CD4-positive, CD25-positive, alpha-beta regulatory T cell (primary cell): Measurements from ENCODE around the gene SEMA4G. TPM values are rescaled to one million over a fixed set of nuclear protein-coding genes. Genes with fewer than 3 reads are reported as not detected.
A peak's percentile ranks its signal among the peaks of the same experiment; 100 is the strongest.

Source experiments
- ATAC-seq, 2 donors: fragments of 150-1000 bp; cut with Tn5 transposase; one replicate each; pipeline ENCODE4 v1.10.0; 2021; ENCODE audit warnings: low read depth in 2 of 2, moderate number of reproducible peaks in 2 of 2, moderate library complexity in 1 of 2
- DNase-seq, 3 donors: peaks; one replicate each; pipeline versions ENCODE4 v3.0.0 to v3.0.0-alpha.2; 2012 to 2022; ENCODE audit warnings: mixed read lengths in 1 of 3
- H3K27ac ChIP-seq: one replicate; pipeline ENCODE4 v1.7.0; 2013; ENCODE audit warnings: mild to moderate bottlenecking, low read length; ENCODE audit not compliant: insufficient read depth, poor library complexity, severe bottlenecking
- H3K27me3 ChIP-seq: one replicate; pipeline ENCODE4 v1.7.0; 2013; ENCODE audit warnings: low read length; ENCODE audit not compliant: control insufficient read depth, insufficient read depth
- H3K36me3 ChIP-seq: one replicate; pipeline ENCODE4 v1.7.0; 2013; ENCODE audit warnings: mild to moderate bottlenecking, low read length, moderate library complexity; ENCODE audit not compliant: control insufficient read depth, insufficient read depth
- H3K4me1 ChIP-seq: 2 replicates; pipeline ENCODE4 v1.7.0; 2013; ENCODE audit warnings: mild to moderate bottlenecking, low read length; ENCODE audit not compliant: insufficient read depth, control insufficient read depth, poor library complexity, severe bottlenecking
- H3K4me3 ChIP-seq: one replicate; pipeline ENCODE4 v1.7.0; 2013; ENCODE audit warnings: low read depth, mild to moderate bottlenecking, low read length, moderate library complexity
- H3K9me3 ChIP-seq, 2 experiments: 1 replicate in 1 of 2; 2 replicates in 1 of 2; pipeline ENCODE4 v1.7.0; 2013; ENCODE audit warnings: low read length in 2 of 2, mild to moderate bottlenecking in 1 of 2, moderate library complexity in 1 of 2; ENCODE audit not compliant: control insufficient read depth in 2 of 2
- H3K27ac Mint-ChIP-seq, 3 donors: one replicate each; pipeline ENCODE4 v1.8.0; 2020 to 2022; ENCODE audit warnings: mild to moderate bottlenecking in 3 of 3, mixed read lengths in 3 of 3, moderate library complexity in 2 of 3
- H3K27me3 Mint-ChIP-seq: one replicate; pipeline ENCODE4 v1.8.0; 2022; ENCODE audit warnings: mild to moderate bottlenecking, mixed read lengths
- H3K36me3 Mint-ChIP-seq: one replicate; pipeline ENCODE4 v1.8.0; 2020; ENCODE audit warnings: mixed read lengths
- H3K4me1 Mint-ChIP-seq, 4 donors: one replicate each; pipeline ENCODE4 v1.8.0; 2020 to 2022; ENCODE audit warnings: mixed read lengths in 4 of 4, mild to moderate bottlenecking in 1 of 4
- H3K4me3 Mint-ChIP-seq, 4 donors: one replicate each; pipeline ENCODE4 v1.8.0; 2020 to 2022; ENCODE audit warnings: mild to moderate bottlenecking in 4 of 4, mixed read lengths in 4 of 4, moderate library complexity in 3 of 4
- H3K9me3 Mint-ChIP-seq, 7 donors: one replicate each; pipeline ENCODE4 v1.8.0; 2020 to 2022; ENCODE audit warnings: mixed read lengths in 7 of 7, mild to moderate bottlenecking in 3 of 7, moderate library complexity in 2 of 7
- polyA plus RNA-seq, 4 donors: library from polyadenylated mRNA; unstranded; fragments of 300-500 nt; fragmentation: Illumina TruSeq; gene quantifications; one replicate each; pipeline ENCODE4 v1.2.3, GENCODE V29; 2021
- total RNA-seq: library from RNA; stranded (reverse); gene quantifications from one replicate; pipeline ENCODE4 v1.2.3, GENCODE V29; 2022

The SEMA4G gene
- total and polyA plus RNA-seq, 5 donors from 2014 or later, result 0.61 to 1.1 TPM; not detected in 3

DNA sequence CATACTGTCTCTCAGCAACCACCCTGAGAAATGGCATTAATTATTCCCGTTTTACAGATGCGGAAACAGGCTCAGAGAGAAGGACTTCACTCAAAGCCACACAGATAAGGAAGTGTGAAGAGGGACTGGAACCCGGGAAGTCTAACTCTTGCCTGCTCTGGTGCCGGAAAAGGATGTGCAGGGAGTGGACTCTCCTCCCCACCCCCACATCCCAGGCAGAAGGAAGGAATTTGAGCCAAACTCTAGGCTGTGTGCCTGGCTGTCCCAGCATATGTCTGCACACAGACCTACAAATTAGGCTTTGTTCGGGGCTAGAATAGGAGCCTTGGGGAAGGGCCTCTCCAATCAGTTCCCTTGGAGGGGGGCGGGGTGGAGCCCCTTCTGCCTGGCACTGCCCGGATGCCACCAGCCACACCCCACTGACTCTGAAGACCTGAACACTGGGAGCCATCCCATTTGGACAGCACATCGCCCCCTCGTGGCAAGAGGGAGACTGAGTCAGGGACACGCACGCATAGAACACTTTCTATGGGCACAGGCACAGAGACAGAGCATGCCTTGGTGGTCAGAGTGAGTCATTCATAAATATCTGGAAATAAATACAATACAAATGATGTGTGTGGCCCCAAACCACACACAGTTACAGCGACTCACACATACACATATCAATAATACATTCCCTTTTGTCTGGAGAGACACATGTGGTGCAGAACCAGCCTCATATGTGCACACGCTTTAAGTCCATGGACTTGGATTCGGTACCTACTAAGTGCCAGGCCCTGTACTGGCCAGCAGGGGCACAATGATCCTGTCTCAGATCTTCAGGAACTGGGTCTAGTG, 43.4 kb downstream of the SEMA4G start:
- H3K4me1 Mint-ChIP-seq, result peaks cover 4 to 17% (median 12%) of the 10 kb centered on the region in 4 donors
- Histone ChIP-seq H3K36me3 (no peaks in the 10 kb centered on the region), H3K9me3 (no peaks in the 10 kb centered on the region), H3K27me3 (peaks cover 10% of the 10 kb centered on the region), H3K27ac (no peak overlapping the region), H3K4me1 (peaks cover 9% of the 10 kb centered on the region), H3K4me3 (no peak overlapping the region)
- no peak overlapping the region for H3K4me3 Mint-ChIP-seq
- H3K27me3 Mint-ChIP-seq, result peaks cover 24% of the 10 kb centered on the region
- no peaks in the 10 kb centered on the region for H3K9me3 Mint-ChIP-seq
- H3K36me3 Mint-ChIP-seq, result no peaks in the 10 kb centered on the region
- DNase-seq (peak; percentile 60 to 83 (median 70)), ATAC-seq (peak; percentile 84 to 91)
- H3K27ac Mint-ChIP-seq, result peak overlapping the region in 1 of 3 donors; percentile 30

DNA sequence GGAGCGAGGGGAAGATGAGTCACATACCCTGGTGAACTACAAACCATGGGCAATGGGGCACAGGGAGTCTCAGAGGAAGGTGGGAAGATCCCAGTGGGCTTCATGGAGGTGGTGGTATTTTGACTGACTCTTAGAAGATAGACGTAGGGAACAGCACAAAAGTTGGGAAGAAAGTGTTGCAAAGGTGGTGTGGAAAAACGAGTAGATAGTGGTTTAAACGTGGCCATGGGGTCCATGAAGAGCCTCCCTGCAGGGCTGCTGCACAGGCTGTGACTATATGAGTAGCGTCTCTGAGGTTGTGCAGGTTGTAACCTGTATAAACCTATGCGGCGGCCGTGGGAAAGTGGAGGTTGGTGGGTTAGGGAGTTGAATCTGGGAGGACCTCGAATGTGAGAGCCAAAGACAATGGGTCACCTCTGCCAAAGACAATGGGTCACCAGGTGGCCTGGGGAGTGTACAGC, 44.1 kb downstream of the SEMA4G start:
- Histone ChIP-seq H3K4me1 (peaks cover 9% of the 10 kb centered on the region), H3K27me3 (peaks cover 10% of the 10 kb centered on the region), H3K36me3 (no peaks in the 10 kb centered on the region), H3K27ac (no peak overlapping the region), H3K4me3 (no peak overlapping the region), H3K9me3 (no peaks in the 10 kb centered on the region)
- Mint-ChIP-seq H3K9me3 (peaks cover 0 to 1% (median 0%) of the 10 kb centered on the region in 7 donors), H3K4me1 (peaks cover 4 to 18% (median 12%) of the 10 kb centered on the region in 4 donors), H3K27ac (peak overlapping the region in 1 of 3 donors; percentile 30), H3K4me3 (no peak overlapping the region), H3K27me3 (peaks cover 28% of the 10 kb centered on the region), H3K36me3 (no peaks in the 10 kb centered on the region)
- no peak for ATAC-seq
- DNase-seq, result no peak

DNA sequence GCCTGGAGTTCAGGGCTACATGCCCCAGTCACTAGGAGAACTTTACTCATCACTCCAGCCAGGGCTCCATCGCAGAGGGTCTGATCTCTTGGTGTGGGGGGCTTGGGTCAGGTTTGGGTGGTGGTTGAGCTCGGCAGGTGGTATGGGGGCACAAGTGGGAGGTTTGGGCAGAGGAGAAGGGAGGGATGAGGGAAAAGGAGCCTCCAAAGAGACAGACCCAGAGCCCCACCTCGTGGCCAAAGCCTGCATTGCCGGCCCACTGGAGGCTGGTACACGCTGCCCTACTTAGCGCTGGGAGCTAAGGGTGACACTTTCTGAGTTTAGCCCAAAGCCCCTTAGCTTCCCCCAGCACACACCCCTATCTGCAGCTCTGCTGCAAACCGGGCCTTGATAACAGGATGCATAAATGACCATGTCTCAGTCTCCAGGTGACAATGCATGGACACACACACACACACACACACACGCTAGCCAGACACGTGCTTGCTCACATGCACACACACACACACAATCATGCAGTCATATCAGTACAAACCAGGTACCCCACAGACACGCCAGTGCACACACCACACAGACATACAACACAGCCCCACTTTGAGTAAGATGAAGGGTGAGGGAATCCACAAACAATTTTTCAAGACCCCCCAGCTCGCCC, 45.1 kb downstream of the SEMA4G start:
- H3K27ac ChIP-seq, result no peak overlapping the region
- peak in 1 of 2 donors; percentile 55 for ATAC-seq
- Mint-ChIP-seq H3K27me3 (peaks cover 35% of the 10 kb centered on the region), H3K9me3 (peaks cover 0 to 1% (median 0%) of the 10 kb centered on the region in 7 donors), H3K36me3 (no peaks in the 10 kb centered on the region), H3K27ac (peak overlapping the region in 2 of 3 donors; percentile 32 to 77), H3K4me3 (no peak overlapping the region), H3K4me1 (peaks cover 4 to 20% (median 12%) of the 10 kb centered on the region in 4 donors)
- no peaks in the 10 kb centered on the region for H3K9me3 ChIP-seq
- peaks cover 13% of the 10 kb centered on the region for H3K27me3 ChIP-seq
- H3K4me1 ChIP-seq, result peaks cover 9% of the 10 kb centered on the region
- H3K4me3 ChIP-seq, result no peak overlapping the region
- no peaks in the 10 kb centered on the region for H3K36me3 ChIP-seq
- peak; percentile 61 to 72 (median 62) for DNase-seq

DNA sequence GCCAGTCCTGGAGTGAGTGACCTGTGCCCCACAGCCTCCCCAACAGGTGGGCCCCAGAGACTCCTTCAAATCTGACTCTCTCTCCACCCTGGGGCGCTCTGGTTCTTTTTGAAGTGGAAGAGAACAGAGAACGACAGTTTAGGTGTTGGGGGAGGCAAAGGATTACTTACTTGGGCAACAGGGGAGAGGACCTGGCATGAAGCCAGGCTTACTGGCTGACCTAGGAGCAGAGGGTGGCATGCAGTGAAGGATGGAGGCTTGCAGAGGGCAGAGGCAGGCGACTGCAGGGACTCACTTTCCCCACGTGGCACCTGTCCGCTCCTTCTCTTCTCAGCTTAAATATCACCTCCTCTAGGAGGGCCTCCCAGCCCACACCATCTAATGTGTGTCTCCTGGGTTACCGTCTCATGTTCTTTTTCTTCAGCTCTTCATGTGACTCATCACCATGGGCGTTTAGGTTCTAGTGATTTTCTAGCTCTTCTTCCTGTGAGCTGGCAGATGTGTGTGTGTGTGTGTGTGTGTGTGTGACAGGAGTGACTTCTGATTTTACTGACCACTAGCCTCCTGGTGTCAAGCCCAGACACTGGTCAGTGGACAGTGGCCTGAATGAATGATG, 45.8 kb downstream of the SEMA4G start:
- Mint-ChIP-seq H3K27ac (no peak overlapping the region), H3K4me3 (no peak overlapping the region), H3K36me3 (no peaks in the 10 kb centered on the region), H3K9me3 (peaks cover 0 to 1% (median 0%) of the 10 kb centered on the region in 7 donors), H3K27me3 (peaks cover 39% of the 10 kb centered on the region), H3K4me1 (peaks cover 4 to 22% (median 12%) of the 10 kb centered on the region in 4 donors)
- no peak overlapping the region for H3K27ac ChIP-seq
- no peaks in the 10 kb centered on the region for H3K36me3 ChIP-seq
- DNase-seq (no peak), ATAC-seq (no peak)
- no peak overlapping the region for H3K4me3 ChIP-seq
- peaks cover 9% of the 10 kb centered on the region for H3K4me1 ChIP-seq
- H3K9me3 ChIP-seq, result no peaks in the 10 kb centered on the region
- H3K27me3 ChIP-seq, result peaks cover 13% of the 10 kb centered on the region

DNA sequence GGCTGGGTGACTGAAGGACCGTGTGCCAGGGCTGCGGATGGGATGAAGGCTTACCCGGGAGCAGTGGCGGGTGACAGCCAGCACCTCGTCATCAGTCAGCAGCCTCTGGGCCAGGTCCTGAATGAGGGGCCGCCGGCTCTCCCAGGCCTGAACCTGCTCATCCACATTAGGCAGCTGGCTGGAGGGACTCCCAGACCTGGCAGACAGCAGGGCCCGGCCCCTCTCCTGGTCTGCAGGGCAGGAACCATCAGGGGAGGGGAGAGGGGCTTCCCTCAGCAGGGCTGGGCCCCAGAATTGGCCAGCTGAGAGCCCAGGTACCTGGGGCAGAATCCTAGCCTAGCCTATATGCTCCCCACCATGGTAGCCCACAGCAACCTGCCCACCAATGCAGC, 46.3 kb downstream of the SEMA4G start:
- peaks cover 39% of the 10 kb centered on the region for H3K27me3 Mint-ChIP-seq
- no peak overlapping the region for H3K27ac ChIP-seq
- no peaks in the 10 kb centered on the region for H3K9me3 ChIP-seq
- no peak overlapping the region for H3K4me3 Mint-ChIP-seq
- peaks cover 0 to 1% (median 0%) of the 10 kb centered on the region in 7 donors for H3K9me3 Mint-ChIP-seq
- H3K36me3 Mint-ChIP-seq, result no peaks in the 10 kb centered on the region
- ATAC-seq, result no peak
- peaks cover 13% of the 10 kb centered on the region for H3K27me3 ChIP-seq
- H3K4me1 Mint-ChIP-seq, result peaks cover 4 to 22% (median 12%) of the 10 kb centered on the region in 4 donors
- DNase-seq, result no peak
- H3K36me3 ChIP-seq, result no peaks in the 10 kb centered on the region
- no peak overlapping the region for H3K4me3 ChIP-seq
- H3K4me1 ChIP-seq, result peaks cover 9% of the 10 kb centered on the region
- no peak overlapping the region for H3K27ac Mint-ChIP-seq

DNA sequence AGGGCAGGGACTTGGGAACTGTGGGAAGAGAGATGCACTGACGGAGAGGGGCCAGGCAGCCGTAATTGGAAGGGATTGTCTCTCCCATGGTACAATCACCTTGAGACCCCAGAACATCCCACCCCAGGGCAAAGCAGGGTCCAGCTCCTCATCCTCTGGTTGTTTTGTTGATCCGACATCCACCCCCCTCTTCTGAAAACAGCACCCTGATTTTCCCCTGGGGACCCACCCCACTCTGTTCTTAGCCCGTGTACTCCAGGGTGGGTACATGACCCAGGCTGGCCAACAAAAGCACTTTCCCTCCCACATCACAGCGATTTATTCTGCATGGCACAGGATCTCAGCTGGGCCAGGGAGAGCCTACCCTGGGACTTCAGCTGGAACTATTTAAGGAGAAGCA, 47.5 kb downstream of the SEMA4G start:
- Histone ChIP-seq H3K27me3 (peaks cover 13% of the 10 kb centered on the region), H3K9me3 (no peaks in the 10 kb centered on the region), H3K4me3 (no peak overlapping the region), H3K4me1 (peaks cover 9% of the 10 kb centered on the region), H3K36me3 (no peaks in the 10 kb centered on the region), H3K27ac (no peak overlapping the region)
- ATAC-seq, result no peak
- Mint-ChIP-seq H3K27me3 (peaks cover 43% of the 10 kb centered on the region), H3K4me1 (peaks cover 4 to 22% (median 12%) of the 10 kb centered on the region in 4 donors), H3K36me3 (no peaks in the 10 kb centered on the region), H3K27ac (no peak overlapping the region), H3K4me3 (no peak overlapping the region), H3K9me3 (peaks cover 0 to 1% (median 0%) of the 10 kb centered on the region in 7 donors)
- no peak for DNase-seq

DNA sequence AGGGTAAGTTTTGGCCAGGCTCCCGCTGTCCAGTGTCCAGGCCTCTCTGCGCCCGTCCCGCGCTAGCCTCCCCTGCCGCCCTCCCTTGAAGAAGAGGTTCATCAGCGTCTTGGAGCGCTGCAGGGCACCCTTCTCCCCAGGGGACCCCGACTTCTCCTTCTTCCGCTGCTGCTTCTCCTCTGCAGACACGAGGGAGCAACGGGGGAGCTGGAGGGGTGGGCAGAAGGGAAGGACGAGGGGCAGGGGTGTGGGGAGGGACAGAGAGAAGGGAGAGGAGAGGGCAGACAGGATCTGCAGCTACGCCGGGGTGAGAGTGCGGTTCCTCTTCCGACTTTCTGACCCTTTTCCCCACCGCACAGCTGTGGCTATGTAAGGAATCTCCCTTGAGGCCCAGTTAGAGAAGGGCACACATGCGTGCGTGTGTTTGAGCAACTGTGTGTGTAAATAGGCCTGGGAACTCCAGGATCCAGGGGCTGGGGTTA, 48.9 kb downstream of the SEMA4G start:
- Mint-ChIP-seq H3K4me3 (no peak overlapping the region), H3K9me3 (peaks cover 0 to 1% (median 0%) of the 10 kb centered on the region in 7 donors), H3K4me1 (peaks cover under 1 to 14% (median 6%) of the 10 kb centered on the region in 4 donors), H3K27ac (no peak overlapping the region), H3K36me3 (no peaks in the 10 kb centered on the region), H3K27me3 (peaks cover 44% of the 10 kb centered on the region)
- Histone ChIP-seq H3K9me3 (no peaks in the 10 kb centered on the region), H3K36me3 (no peaks in the 10 kb centered on the region), H3K27ac (no peak overlapping the region), H3K4me1 (peaks cover 3% of the 10 kb centered on the region), H3K4me3 (no peak overlapping the region), H3K27me3 (peaks cover 13% of the 10 kb centered on the region)
- DNase-seq (no peak), ATAC-seq (no peak)
